ENCODE results near the gene MMP17. TPM values are rescaled to one million over a fixed set of nuclear protein-coding genes. Genes with fewer than 3 reads are reported as not detected.
A peak's percentile ranks its signal among the peaks of the same experiment; 100 is the strongest.
"Not testable (repeated sequence)": the region's sequence is repeated elsewhere in the genome, so short reads cannot be mapped to it uniquely, and the experiment has no call there.

Gene MMP17
- total RNA-seq, 2 experiments from 2014 or later: 0.48 to 1.1 TPM

- H3K9me3 Mint-ChIP-seq: peaks cover 3% of the 10 kb centered on the region
- POLR2A ChIA-PET: no interaction called here
- no peak for DNase-seq
- H3K36me3 Mint-ChIP-seq (ENCODE audit: low read depth): peaks cover 8% of the 10 kb centered on the region
- H3K4me3 Mint-ChIP-seq: no peak overlapping the region
- H3K27ac Mint-ChIP-seq: no peak overlapping the region
- H3K27me3 Mint-ChIP-seq: no peaks in the 10 kb centered on the region
- CTCF ChIA-PET: no interaction called here
- peaks cover 2% of the 10 kb centered on the region for H3K4me1 Mint-ChIP-seq
Measured at GRCh38 chr12:131806674-131807073, 21.5 kb upstream of the MMP17 start.

DNA sequence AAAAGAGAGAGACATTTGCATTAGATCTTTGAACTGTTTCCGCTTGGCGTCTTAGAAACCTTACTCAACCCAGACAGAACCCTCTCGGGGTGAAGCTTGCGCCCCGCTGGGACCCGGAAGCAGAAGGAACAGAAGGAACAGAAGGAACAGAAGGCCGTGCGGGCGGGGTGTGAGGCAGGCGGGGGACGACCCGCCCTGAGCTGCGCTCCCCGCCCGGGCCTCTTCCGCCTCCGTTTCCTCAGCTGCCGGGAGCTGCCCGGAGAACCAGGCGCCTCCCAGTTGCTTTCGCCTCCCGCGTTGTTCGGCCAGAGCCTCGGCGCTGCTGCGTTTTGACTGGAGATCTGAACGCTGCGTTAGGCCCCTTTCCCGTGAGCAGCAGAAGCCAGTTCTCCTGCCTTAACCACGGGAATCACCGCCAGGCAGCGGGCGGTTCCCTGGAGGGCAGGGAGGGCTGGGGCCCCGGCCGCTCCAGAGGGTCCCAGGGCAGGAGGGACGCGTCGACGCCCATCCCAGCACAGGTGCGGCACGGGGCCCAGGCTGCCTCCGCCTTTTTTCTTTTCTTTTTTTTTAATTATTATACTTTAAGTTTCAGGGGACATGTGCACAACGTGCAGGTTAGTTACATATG lies 19.3 kb upstream of the MMP17 start:
- DNase-seq: peak; percentile 63
- POLR2A ChIA-PET: no interaction called here
- Mint-ChIP-seq H3K9me3 (peaks cover 17% of the 10 kb centered on the region), H3K36me3 (ENCODE audit: low read depth) (peaks cover 13% of the 10 kb centered on the region), H3K27ac (peak overlapping the region; percentile 61), H3K27me3 (no peaks in the 10 kb centered on the region), H3K4me1 (peaks cover 2% of the 10 kb centered on the region), H3K4me3 (peak overlapping the region; percentile 67)
- CTCF ChIA-PET: interaction anchor here (1.0 kb wide), 1 partner anchor 15 kb away, joined by 3 read pairs; no protein-coding TSS in a partner anchor

DNA sequence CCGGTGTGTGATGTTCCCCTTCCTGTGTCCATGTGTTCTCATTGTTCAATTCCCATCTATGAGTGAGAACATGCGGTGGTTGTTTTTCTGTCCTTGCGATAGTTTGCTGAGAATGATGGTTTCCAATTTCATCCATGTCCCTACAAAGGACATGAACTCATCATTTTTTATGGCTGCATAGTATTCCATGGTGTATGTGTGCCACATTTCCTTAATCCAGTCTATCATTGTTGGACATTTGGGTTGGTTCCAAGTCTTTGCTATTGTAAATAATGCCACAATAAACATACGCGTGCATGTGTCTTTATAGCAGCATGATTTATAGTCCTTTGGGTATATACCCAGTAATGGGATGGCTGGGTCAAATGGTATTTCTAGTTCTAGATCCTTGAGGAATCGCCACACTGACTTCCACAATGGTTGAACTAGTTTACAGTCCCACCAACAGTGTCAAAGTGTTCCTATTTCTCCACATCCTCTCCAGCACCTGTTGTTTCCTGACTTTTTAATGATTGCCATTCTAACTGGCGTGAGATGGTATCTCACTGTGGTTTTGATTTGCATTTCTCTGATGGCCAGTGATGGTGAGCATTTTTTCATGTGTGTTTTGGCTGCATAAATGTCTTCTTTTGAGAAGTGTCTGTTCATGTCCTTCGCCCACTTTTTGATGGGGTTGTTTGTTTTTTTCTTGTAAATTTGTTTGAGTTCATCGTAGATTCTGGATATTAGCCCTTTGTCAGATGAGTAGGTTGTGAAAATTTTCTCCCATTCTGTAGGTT lies 18.5 kb upstream of the MMP17 start:
- CTCF ChIA-PET, H3K27me3 Mint-ChIP-seq, POLR2A ChIA-PET, H3K4me1 Mint-ChIP-seq, DNase-seq: not testable (repeated sequence)
- Mint-ChIP-seq H3K36me3 (ENCODE audit: low read depth) (peaks cover 13% of the 10 kb centered on the region), H3K9me3 (peaks cover 17% of the 10 kb centered on the region), H3K27ac (peak overlapping the region; percentile 21), H3K4me3 (peak overlapping the region; percentile 55)

DNA sequence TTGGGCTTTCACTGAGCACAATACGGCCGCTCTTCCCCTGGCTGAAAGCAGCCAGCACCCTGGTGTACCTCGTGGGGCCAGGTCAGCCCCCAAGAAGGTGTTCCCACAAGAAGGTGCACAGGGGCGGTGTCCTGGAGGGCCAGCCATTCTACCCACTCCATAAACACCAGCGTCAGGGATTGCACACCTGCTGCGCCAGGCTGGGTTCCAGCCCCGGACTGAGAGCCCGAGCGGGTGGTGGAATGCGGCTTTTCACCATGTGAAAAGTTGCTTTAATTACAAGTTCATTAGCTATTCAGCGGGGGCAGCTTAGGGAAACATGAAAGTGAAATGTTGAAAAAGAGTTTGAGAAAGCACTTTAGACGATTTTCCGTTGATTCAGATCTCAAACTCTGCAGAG lies 17.5 kb upstream of the MMP17 start:
- H3K4me1 Mint-ChIP-seq: peaks cover 2% of the 10 kb centered on the region
- H3K36me3 Mint-ChIP-seq (ENCODE audit: low read depth): peaks cover 13% of the 10 kb centered on the region
- peaks cover 14% of the 10 kb centered on the region for H3K9me3 Mint-ChIP-seq
- ChIA-PET POLR2A (no interaction called here), CTCF (no interaction called here)
- no peak overlapping the region for H3K27ac Mint-ChIP-seq
- DNase-seq: no peak
- H3K4me3 Mint-ChIP-seq: no peak overlapping the region
- no peaks in the 10 kb centered on the region for H3K27me3 Mint-ChIP-seq

GRCh38 chr12:131815131-131815530 lies 13.1 kb upstream of the MMP17 start:
- Mint-ChIP-seq H3K27ac (no peak overlapping the region), H3K4me3 (no peak overlapping the region), H3K27me3 (no peaks in the 10 kb centered on the region), H3K36me3 (ENCODE audit: low read depth) (peaks cover 13% of the 10 kb centered on the region), H3K4me1 (no peaks in the 10 kb centered on the region), H3K9me3 (peaks cover 14% of the 10 kb centered on the region)
- CTCF ChIA-PET: no interaction called here
- no peak for DNase-seq
- POLR2A ChIA-PET: no interaction called here

DNA sequence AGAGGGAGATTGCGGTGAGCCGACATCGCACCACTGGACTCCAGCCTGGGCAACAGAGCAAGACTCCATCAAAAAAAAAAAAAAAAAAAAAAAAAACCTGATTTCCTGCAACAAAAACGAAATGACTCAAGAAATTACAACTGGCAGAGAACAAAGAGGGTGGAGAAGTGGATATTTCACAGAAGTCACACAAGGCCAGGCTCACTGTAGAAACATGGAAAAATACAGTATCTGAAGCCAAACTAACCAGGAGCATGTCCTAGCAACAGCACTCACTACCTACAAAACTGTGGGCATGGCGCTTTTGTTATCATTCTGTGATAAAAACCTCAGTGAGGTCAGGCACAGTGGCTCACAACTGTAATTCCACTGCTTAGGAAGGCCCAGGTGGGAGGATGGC lies 11.7 kb upstream of the MMP17 start:
- Mint-ChIP-seq H3K27ac (no peak overlapping the region), H3K4me1 (no peaks in the 10 kb centered on the region), H3K27me3 (no peaks in the 10 kb centered on the region), H3K4me3 (no peak overlapping the region), H3K9me3 (peaks cover 14% of the 10 kb centered on the region), H3K36me3 (ENCODE audit: low read depth) (peaks cover 13% of the 10 kb centered on the region)
- POLR2A ChIA-PET: no interaction called here
- CTCF ChIA-PET: interaction anchor here (0.7 kb wide), 1 partner anchor 35 kb away, joined by 4 read pairs; no protein-coding TSS in a partner anchor
- DNase-seq: no peak

DNA sequence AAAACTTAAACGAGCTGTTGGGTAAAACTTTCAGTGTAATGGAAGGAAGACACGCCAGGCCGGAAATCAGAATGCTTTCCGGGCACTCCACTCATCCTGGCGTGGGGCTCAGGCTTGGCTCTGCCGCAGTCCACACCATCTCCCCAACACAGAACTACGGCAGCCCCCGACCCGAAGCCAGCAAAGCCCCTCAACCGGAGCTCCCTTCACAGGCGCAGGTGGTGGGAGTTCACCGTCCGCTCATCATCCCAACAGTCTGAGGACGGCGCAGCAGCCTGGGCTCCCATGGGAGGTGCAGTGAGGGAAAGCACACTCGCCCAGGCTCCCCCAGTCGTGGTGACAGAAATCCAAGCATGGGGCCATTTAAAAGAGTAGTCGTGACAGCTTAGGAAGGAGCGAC lies 11.0 kb upstream of the MMP17 start:
- no peak for DNase-seq
- Mint-ChIP-seq H3K36me3 (ENCODE audit: low read depth) (peaks cover 9% of the 10 kb centered on the region), H3K9me3 (peaks cover 9% of the 10 kb centered on the region), H3K27ac (no peak overlapping the region), H3K27me3 (no peaks in the 10 kb centered on the region), H3K4me3 (no peak overlapping the region), H3K4me1 (no peaks in the 10 kb centered on the region)
- CTCF ChIA-PET: no interaction called here
- POLR2A ChIA-PET: no interaction called here

DNA sequence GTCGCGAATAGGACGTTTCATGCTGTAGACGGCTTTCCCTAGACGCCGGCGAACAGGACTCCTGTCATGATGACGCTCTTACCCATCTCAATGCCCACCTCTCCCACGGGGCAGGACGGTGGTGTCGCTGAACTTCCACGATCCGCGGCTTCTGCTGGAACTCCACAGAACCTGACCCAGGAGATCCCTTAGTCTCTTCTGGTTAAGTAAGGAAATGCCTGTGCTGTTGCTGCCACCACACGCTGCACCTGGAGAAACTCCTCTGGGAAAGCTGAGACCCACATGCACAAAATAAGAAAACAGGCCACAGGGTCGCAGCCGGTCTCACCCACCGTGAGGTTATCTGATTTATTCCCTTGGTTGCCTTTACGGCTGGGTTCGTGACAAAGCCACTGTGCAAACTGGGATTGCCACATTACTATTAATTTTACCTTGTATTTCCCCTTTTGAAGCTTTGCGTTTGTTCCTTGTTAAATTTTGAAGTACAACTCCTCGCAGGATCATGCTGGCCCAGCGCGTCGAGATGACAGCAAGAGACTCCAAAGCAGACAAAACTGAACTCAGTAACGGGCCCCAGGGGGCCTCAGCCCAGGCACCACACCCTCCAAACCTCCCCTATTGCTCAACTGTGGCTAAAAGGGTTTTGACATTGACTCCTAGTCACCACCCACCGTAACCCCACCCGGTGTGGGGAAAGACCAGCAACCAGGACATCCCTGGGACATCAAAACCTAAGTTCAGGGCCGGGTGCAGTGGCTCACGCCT lies 9.2 kb upstream of the MMP17 start:
- no peaks in the 10 kb centered on the region for H3K9me3 Mint-ChIP-seq
- no peaks in the 10 kb centered on the region for H3K36me3 Mint-ChIP-seq (ENCODE audit: low read depth)
- H3K4me3 Mint-ChIP-seq: no peak overlapping the region
- H3K27ac Mint-ChIP-seq: no peak overlapping the region
- DNase-seq: no peak
- H3K4me1 Mint-ChIP-seq: no peaks in the 10 kb centered on the region
- CTCF ChIA-PET: no interaction called here
- H3K27me3 Mint-ChIP-seq: no peaks in the 10 kb centered on the region
- POLR2A ChIA-PET: no interaction called here

- Mint-ChIP-seq H3K36me3 (ENCODE audit: low read depth) (no peaks in the 10 kb centered on the region), H3K27ac (no peak overlapping the region), H3K27me3 (peaks cover 26% of the 10 kb centered on the region), H3K4me1 (peaks cover 5% of the 10 kb centered on the region), H3K9me3 (no peaks in the 10 kb centered on the region), H3K4me3 (no peak overlapping the region)
- DNase-seq: no peak
- ChIA-PET POLR2A (no interaction called here), CTCF (interaction anchor here (0.7 kb wide), 1 partner anchor 185 kb away, joined by 3 read pairs; no protein-coding TSS in a partner anchor)
Measured at GRCh38 chr12:131824450-131824849, 3.7 kb upstream of the MMP17 start.

DNA sequence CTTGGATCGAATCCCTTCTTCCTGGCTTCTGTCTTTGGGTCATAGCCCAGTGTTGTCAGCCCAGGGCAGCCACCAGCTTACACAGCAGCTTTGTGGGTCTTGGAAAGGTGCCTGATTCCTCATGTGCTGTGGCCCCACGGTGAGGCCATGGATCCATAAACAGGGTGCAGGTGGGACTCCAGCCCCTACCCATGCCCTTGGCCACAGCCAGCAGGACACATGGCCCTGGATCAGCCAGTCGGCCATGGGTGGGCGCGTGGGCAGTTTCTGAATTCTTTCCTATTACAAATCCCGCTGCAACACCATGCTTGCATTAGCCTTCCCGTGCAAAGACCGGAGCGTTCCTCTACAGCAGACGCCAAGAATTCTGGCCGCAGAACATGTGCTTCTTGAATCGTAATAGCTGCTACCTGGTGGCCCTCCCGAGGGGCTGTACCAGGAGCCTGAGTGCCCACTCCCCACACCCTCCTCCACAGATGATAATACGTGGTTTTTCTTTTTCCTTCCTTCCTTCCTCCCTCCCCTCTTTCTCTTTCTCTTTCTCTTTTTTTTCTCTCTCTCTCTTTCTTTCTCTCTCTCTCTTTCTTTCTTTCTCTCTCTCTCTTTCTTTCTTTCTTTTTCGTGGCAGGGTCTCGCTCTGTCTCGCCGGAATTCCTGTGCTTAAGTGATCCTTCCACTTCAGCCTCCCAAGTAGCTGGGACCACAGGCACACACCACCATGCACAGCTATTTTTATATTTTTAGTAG lies 2.9 kb upstream of the MMP17 start:
- Mint-ChIP-seq H3K9me3 (no peaks in the 10 kb centered on the region), H3K27me3 (peaks cover 27% of the 10 kb centered on the region), H3K27ac (no peak overlapping the region), H3K36me3 (ENCODE audit: low read depth) (no peaks in the 10 kb centered on the region), H3K4me1 (peaks cover 6% of the 10 kb centered on the region), H3K4me3 (no peak overlapping the region)
- ChIA-PET CTCF (interaction anchor here (0.7 kb wide), 2 partner anchors 29 to 184 kb away, joined by 3 to 4 read pairs; no protein-coding TSS in a partner anchor), POLR2A (no interaction called here)
- DNase-seq: no peak

GRCh38 chr12:131826097-131826928 lies 1.9 kb upstream of the MMP17 start:
- Mint-ChIP-seq H3K4me1 (peaks cover 11% of the 10 kb centered on the region), H3K9me3 (no peaks in the 10 kb centered on the region), H3K27me3 (peaks cover 33% of the 10 kb centered on the region), H3K27ac (no peak overlapping the region), H3K36me3 (ENCODE audit: low read depth) (no peaks in the 10 kb centered on the region), H3K4me3 (no peak overlapping the region)
- POLR2A ChIA-PET: no interaction called here
- CTCF ChIA-PET: interaction anchor here (0.7 kb wide), 1 partner anchor 30 kb away, joined by 4 read pairs; no protein-coding TSS in a partner anchor
- DNase-seq: no peak

- H3K4me1 Mint-ChIP-seq: peaks cover 11% of the 10 kb centered on the region
- ChIA-PET POLR2A (no interaction called here), CTCF (interaction anchor here (3.0 kb wide), 1 partner anchor 724 kb away, joined by 16 read pairs; no protein-coding TSS in a partner anchor)
- peaks cover 42% of the 10 kb centered on the region for H3K27me3 Mint-ChIP-seq
- no peaks in the 10 kb centered on the region for H3K36me3 Mint-ChIP-seq (ENCODE audit: low read depth)
- no peaks in the 10 kb centered on the region for H3K9me3 Mint-ChIP-seq
- no peak for DNase-seq
- no peak overlapping the region for H3K27ac Mint-ChIP-seq
- H3K4me3 Mint-ChIP-seq: peak overlapping the region; percentile 13
Measured at GRCh38 chr12:131828671-131829355, 620 bp downstream of the MMP17 start.

Data from activated CD4-positive, alpha-beta memory T cell treated with anti-CD3 and anti-CD28 coated beads, Interleukin-2, amount 10 ng/mL, durations not matched to agents 7 days and 5 days (primary cell).